Measurements from ENCODE around the gene MUC16. TPM values are rescaled to one million over a fixed set of nuclear protein-coding genes. Genes with fewer than 3 reads are reported as not detected.

MUC16 gene
- total and polyA plus RNA-seq, 4 donors: under 0.01 TPM; not detected in 3

- Histone ChIP-seq H3K4me3 (ENCODE audit: low read depth in 1 of 3, low read length in 3 of 3) (no peak overlapping the region), H3K9me3 (ENCODE audit: control insufficient read depth in 4 of 4, low read length in 3 of 4) (peaks cover 0 to 14% (median 5%) of the 10 kb centered on the region in 4 donors), H3K36me3 (ENCODE audit: control insufficient read depth in 4 of 4, insufficient read depth in 3 of 4, low read depth in 1 of 4, low read length in 3 of 4) (no peaks in the 10 kb centered on the region), H3K9ac (ENCODE audit: low read depth in 1 of 2, low read length in 2 of 2) (no peak overlapping the region), H3K27me3 (ENCODE audit: control insufficient read depth in 4 of 4, insufficient read depth in 4 of 4, low read length in 3 of 4) (no peaks in the 10 kb centered on the region), H3K4me1 (ENCODE audit: control insufficient read depth in 4 of 4, insufficient read depth in 4 of 4, low read length in 3 of 4) (no peaks in the 10 kb centered on the region), H3K27ac (ENCODE audit: low read depth in 1 of 2, low read length in 2 of 2) (no peak overlapping the region)
- DNase-seq (ENCODE audit: low spot score): no peak
- no peak for TF ChIP-seq SP1 (IDR thresholded peaks at IDR 0.05)
- no peak for TF ChIP-seq FOXA1 (IDR thresholded peaks at IDR 0.05)
- TF ChIP-seq CTCF (IDR thresholded peaks at IDR 0.05; ENCODE audit: low read depth, low read length, missing input control): no peak
- TF ChIP-seq REST (IDR thresholded peaks at IDR 0.05): peak; percentile 97
- no peak for TF ChIP-seq JUND (IDR thresholded peaks at IDR 0.05)
- no peak for TF ChIP-seq FOXA2 (IDR thresholded peaks at IDR 0.05)
- TF ChIP-seq EGR1 (IDR thresholded peaks at IDR 0.05; ENCODE audit: low read depth in 2 of 2): no peak
- WGBS: 59% methylated on average over 5 of the region's 5 CpGs
These were observed 36.6 kb downstream of the MUC16 start for GRCh38 chr19:8973501-8974091.

- DNase-seq (ENCODE audit: low spot score): no peak
- Histone ChIP-seq H3K36me3 (ENCODE audit: control insufficient read depth in 4 of 4, insufficient read depth in 3 of 4, low read depth in 1 of 4, low read length in 3 of 4) (no peaks in the 10 kb centered on the region), H3K9me3 (ENCODE audit: control insufficient read depth in 4 of 4, low read length in 3 of 4) (peaks cover 0 to 6% (median 0%) of the 10 kb centered on the region in 4 donors), H3K27ac (ENCODE audit: low read depth in 1 of 2, low read length in 2 of 2) (no peak overlapping the region), H3K9ac (ENCODE audit: low read depth in 1 of 2, low read length in 2 of 2) (no peak overlapping the region), H3K4me1 (ENCODE audit: control insufficient read depth in 4 of 4, insufficient read depth in 4 of 4, low read length in 3 of 4) (no peaks in the 10 kb centered on the region), H3K4me3 (ENCODE audit: low read depth in 1 of 3, low read length in 3 of 3) (no peak overlapping the region), H3K27me3 (ENCODE audit: control insufficient read depth in 4 of 4, insufficient read depth in 4 of 4, low read length in 3 of 4) (no peaks in the 10 kb centered on the region)
- WGBS: 27% methylated on average over 4 of the region's 4 CpGs
- TF ChIP-seq REST (IDR thresholded peaks at IDR 0.05): peak; percentile 79
- TF ChIP-seq EGR1 (IDR thresholded peaks at IDR 0.05; ENCODE audit: low read depth in 2 of 2): no peak
These were observed 44.3 kb downstream of the MUC16 start for GRCh38 chr19:8965887-8966286.

Other genes with a start within 250 kb of the MUC16 start
- gene ZNF558, start 178.1 kb downstream of the MUC16 start, total RNA-seq: 10 to 100 TPM in 1 of 2 donors, 1 to 10 TPM in 1; 8.0 to 21.2 TPM
- 1 to 10 TPM; 4.9 to 6.0 TPM for gene ZNF558, start 178.1 kb downstream of the MUC16 start, polyA plus RNA-seq
- gene MBD3L1, start 178.0 kb downstream of the MUC16 start, total RNA-seq: not detected
- gene MBD3L1, start 178.0 kb downstream of the MUC16 start, polyA plus RNA-seq: not detected
- gene OR1M1, start 76.7 kb upstream of the MUC16 start, total RNA-seq: not detected
- not detected for gene OR1M1, start 76.7 kb upstream of the MUC16 start, polyA plus RNA-seq
- gene OR7G2, start 97.1 kb upstream of the MUC16 start, total RNA-seq: not detected
- not detected for gene OR7G2, start 97.1 kb upstream of the MUC16 start, polyA plus RNA-seq
- not detected for gene OR7G1, start 105.4 kb upstream of the MUC16 start, total RNA-seq
- not detected for gene OR7G1, start 105.4 kb upstream of the MUC16 start, polyA plus RNA-seq
- gene OR7G3, start 116.5 kb upstream of the MUC16 start, total RNA-seq: not detected
- not detected for gene OR7G3, start 116.5 kb upstream of the MUC16 start, polyA plus RNA-seq
- gene ZNF317, start 130.0 kb upstream of the MUC16 start, total RNA-seq: 10 to 100 TPM in 1 of 2 donors, 1 to 10 TPM in 1; 9.9 to 11.6 TPM
- gene ZNF317, start 130.0 kb upstream of the MUC16 start, polyA plus RNA-seq: 10 to 100 TPM in 1 of 2 donors, 1 to 10 TPM in 1; 7.8 to 11.2 TPM
- not detected for gene OR7D2, start 168.6 kb upstream of the MUC16 start, total RNA-seq
- under 1 TPM; 0.06 to 0.18 TPM for gene OR7D2, start 168.6 kb upstream of the MUC16 start, polyA plus RNA-seq
- gene OR7D4, start 209.2 kb upstream of the MUC16 start, total RNA-seq: not detected
- gene OR7D4, start 209.2 kb upstream of the MUC16 start, polyA plus RNA-seq: not detected
- gene OR7E24, start 240.5 kb upstream of the MUC16 start, total RNA-seq: not detected
- gene OR7E24, start 240.5 kb upstream of the MUC16 start, polyA plus RNA-seq: not detected

All from liver (tissue), 9 donors.